CD14-positive monocyte (primary cell): ENCODE results near the gene HAGHL. TPM values are rescaled to one million over a fixed set of nuclear protein-coding genes. Genes with fewer than 3 reads are reported as not detected.

Experiments
- DNase-seq, 3 donors: peaks; one replicate each; pipeline ENCODE4 v3.0.0-alpha.2; 2011 to 2022
- H2AFZ ChIP-seq: 2 replicates; pipeline ENCODE4 v1.6.0; 2012; ENCODE audit warnings: mild to moderate bottlenecking, low read depth, low read length, inconsistent platforms; ENCODE audit not compliant: insufficient read depth, poor library complexity, severe bottlenecking
- H3K27ac ChIP-seq, 2 donors: 1 replicate in 1 of 2; 2 replicates in 1 of 2; pipeline ENCODE4 v1.5.1; 2012 to 2013; ENCODE audit warnings: low read length in 2 of 2, control low read depth in 1 of 2, inconsistent platforms in 1 of 2, low read depth in 1 of 2, mild to moderate bottlenecking in 1 of 2
- H3K27me3 ChIP-seq, 2 donors: one replicate each; pipeline versions ENCODE4 v1.6.0 to v1.6.1; 2011 to 2013; ENCODE audit warnings: low read length in 2 of 2; ENCODE audit not compliant: control insufficient read depth in 2 of 2, insufficient read depth in 2 of 2
- H3K36me3 ChIP-seq, 2 donors: replicated peaks in 1 of 2; 1 replicate in 1 of 2; 2 replicates in 1 of 2; pipeline versions ENCODE4 v1.5.1 to v1.6.1; 2012 to 2013; ENCODE audit warnings: low read length in 2 of 2, control low read depth in 1 of 2, inconsistent platforms in 1 of 2, mild to moderate bottlenecking in 1 of 2; ENCODE audit not compliant: insufficient read depth in 2 of 2, control insufficient read depth in 1 of 2
- H3K4me1 ChIP-seq, 2 donors: 1 replicate in 1 of 2; 2 replicates in 1 of 2; pipeline versions ENCODE4 v1.5.1 to v1.6.1; 2012 to 2013; ENCODE audit warnings: low read length in 2 of 2, control low read depth in 1 of 2, inconsistent platforms in 1 of 2, mild to moderate bottlenecking in 1 of 2, moderate library complexity in 1 of 2; ENCODE audit not compliant: insufficient read depth in 2 of 2, control insufficient read depth in 1 of 2
- H3K4me2 ChIP-seq: replicated peaks from 2 replicates; pipeline ENCODE3; 2012; ENCODE audit warnings: low read length, moderate library complexity, mild to moderate bottlenecking; ENCODE audit not compliant: poor library complexity, severe bottlenecking; ENCODE audit errors: extremely low read depth
- H3K4me3 ChIP-seq, 3 experiments: fragments of 200-600 bp in 1 of 3; sonication (generic) in 1 of 3; replicated peaks in 1 of 3; 1 replicate in 2 of 3; 2 replicates in 1 of 3; pipeline ENCODE4 v1.5.1; 2011 to 2013; ENCODE audit warnings: low read length in 3 of 3, mild to moderate bottlenecking in 3 of 3, control low read depth in 2 of 3, low read depth in 2 of 3, inconsistent platforms in 1 of 3, moderate library complexity in 1 of 3
- H3K79me2 ChIP-seq: 2 replicates; pipeline ENCODE4 v1.6.0; 2012; ENCODE audit warnings: mild to moderate bottlenecking, control low read depth, inconsistent platforms, low read length, moderate library complexity; ENCODE audit not compliant: insufficient read depth
- H3K9ac ChIP-seq: 2 replicates; pipeline ENCODE4 v1.6.0; 2017; ENCODE audit warnings: low read length, mild to moderate bottlenecking; ENCODE audit not compliant: insufficient read depth, poor library complexity, severe bottlenecking
- H3K9me3 ChIP-seq, 2 donors: replicated peaks in 1 of 2; 1 replicate in 1 of 2; 2 replicates in 1 of 2; pipeline versions ENCODE4 v1.5.1 to v1.6.1; 2012 to 2013; ENCODE audit warnings: low read length in 2 of 2, control low read depth in 1 of 2; ENCODE audit not compliant: control insufficient read depth in 1 of 2, insufficient read depth in 1 of 2
- H4K20me1 ChIP-seq: 2 replicates; pipeline ENCODE4 v1.6.0; 2012; ENCODE audit warnings: mild to moderate bottlenecking, low read length, control low read depth, moderate library complexity; ENCODE audit not compliant: insufficient read depth
- H3K27ac Mint-ChIP-seq, 7 donors: one replicate each; pipeline ENCODE4 v1.8.0; 2020; ENCODE audit warnings: mild to moderate bottlenecking in 7 of 7, mixed read lengths in 7 of 7, moderate library complexity in 6 of 7, inconsistent platforms in 2 of 7
- H3K27me3 Mint-ChIP-seq, 3 donors: one replicate each; pipeline ENCODE4 v1.8.0; 2021 to 2022; ENCODE audit warnings: low read depth in 3 of 3, mild to moderate bottlenecking in 3 of 3, mixed read lengths in 3 of 3, moderate library complexity in 3 of 3, inconsistent platforms in 1 of 3
- H3K36me3 Mint-ChIP-seq, 2 donors: one replicate each; pipeline ENCODE4 v1.8.0; 2020; ENCODE audit warnings: mixed read lengths in 2 of 2, inconsistent platforms in 1 of 2, mild to moderate bottlenecking in 1 of 2
- H3K4me1 Mint-ChIP-seq: one replicate; pipeline ENCODE4 v1.8.0; 2020; ENCODE audit warnings: mild to moderate bottlenecking, mixed read lengths
- H3K4me3 Mint-ChIP-seq, 2 donors: one replicate each; pipeline ENCODE4 v1.8.0; 2020; ENCODE audit warnings: mild to moderate bottlenecking in 2 of 2, mixed read lengths in 2 of 2, moderate library complexity in 1 of 2
- H3K9me3 Mint-ChIP-seq, 7 donors: one replicate each; pipeline ENCODE4 v1.8.0; 2020 to 2022; ENCODE audit warnings: mixed read lengths in 7 of 7, mild to moderate bottlenecking in 6 of 7, moderate library complexity in 6 of 7, inconsistent platforms in 2 of 7
- CTCF ChIP-seq: fragments of 200-600 bp; IDR thresholded peaks from one replicate; pipeline ENCODE4 v1.8.0; 2022; ENCODE audit warnings: antibody characterized with exemption, mild to moderate bottlenecking
- WGBS: methylation state at CpG from one replicate; pipeline ENCODE4 v1.1.5; 2013; ENCODE audit warnings: missing lambda C conversion rate; ENCODE audit not compliant: insufficient coverage; 5-methylcytosine and 5-hydroxymethylcytosine counted together
- intact Hi-C, 2 donors: fragments of 100-400 bp; cut with micrococcal nuclease; formaldehyde crosslinking; loops; one replicate each; pipeline versions ENCODE4 v1.15.0 to v1.15.1; 2023
- polyA plus RNA-seq, 3 donors: library from polyadenylated mRNA; depleted of rRNA in 1 of 3; unstranded in 2 of 3; stranded (reverse) in 1 of 3; fragments of 300-500 nt in 2 of 3; fragments of >200 nt in 1 of 3; fragmentation: Illumina TruSeq in 2 of 3; gene quantifications; 1 replicate in 2 of 3; 2 replicates in 1 of 3; pipeline ENCODE4 v1.2.3, GENCODE V29; 2012 to 2021

HAGHL gene
- polyA plus RNA-seq, 3 donors: 0.60 to 8.9 (median 1.5) TPM

GRCh38 chr16:764184-764750 lies 37.4 kb downstream of the HAGHL start:
- intact Hi-C loops: no loop called here
- no peak overlapping the region for H3K9ac ChIP-seq
- no peak for TF ChIP-seq CTCF
- H3K4me1 Mint-ChIP-seq: no peaks in the 10 kb centered on the region
- H3K9me3 Mint-ChIP-seq: no peaks in the 10 kb centered on the region
- H3K27me3 ChIP-seq: peaks cover 0 to 2% of the 10 kb centered on the region in 2 donors
- H3K27ac ChIP-seq: no peak overlapping the region
- H3K36me3 ChIP-seq: no peaks in the 10 kb centered on the region
- H3K4me2 ChIP-seq: no peak overlapping the region
- no peaks in the 10 kb centered on the region for H3K79me2 ChIP-seq
- H3K27me3 Mint-ChIP-seq: peaks cover 0 to 10% (median 1%) of the 10 kb centered on the region in 3 donors
- no peak overlapping the region for H3K4me3 Mint-ChIP-seq
- no peak overlapping the region for H2AFZ ChIP-seq
- DNase-seq: no peak
- 87% methylated on average over 8 of the region's 20 CpGs for WGBS
- H3K4me1 ChIP-seq: no peaks in the 10 kb centered on the region
- no peaks in the 10 kb centered on the region for H3K36me3 Mint-ChIP-seq
- no peaks in the 10 kb centered on the region for H3K9me3 ChIP-seq
- no peak overlapping the region for H3K4me3 ChIP-seq
- no peaks in the 10 kb centered on the region for H4K20me1 ChIP-seq
- H3K27ac Mint-ChIP-seq: no peak overlapping the region

- no peaks in the 10 kb centered on the region for H3K4me1 ChIP-seq
- no peak overlapping the region for H3K4me3 ChIP-seq
- H3K4me2 ChIP-seq: no peak overlapping the region
- Mint-ChIP-seq H3K9me3 (no peaks in the 10 kb centered on the region), H3K27me3 (peaks cover 0 to 11% (median 1%) of the 10 kb centered on the region in 3 donors), H3K4me1 (no peaks in the 10 kb centered on the region), H3K27ac (peak overlapping the region in 1 of 7 donors; percentile 77), H3K36me3 (no peaks in the 10 kb centered on the region), H3K4me3 (no peak overlapping the region)
- no peak overlapping the region for H3K27ac ChIP-seq
- no peak for TF ChIP-seq CTCF
- H3K9ac ChIP-seq: no peak overlapping the region
- H3K27me3 ChIP-seq: peaks cover 0 to 2% of the 10 kb centered on the region in 2 donors
- H2AFZ ChIP-seq: no peak overlapping the region
- no peaks in the 10 kb centered on the region for H3K79me2 ChIP-seq
- WGBS: 95% methylated on average over 34 of the region's 38 CpGs
- H3K9me3 ChIP-seq: no peaks in the 10 kb centered on the region
- no peaks in the 10 kb centered on the region for H4K20me1 ChIP-seq
- intact Hi-C loops: no loop called here
- no peak for DNase-seq
- no peaks in the 10 kb centered on the region for H3K36me3 ChIP-seq
Observed at GRCh38 chr16:764848-765487, 38.1 kb downstream of the HAGHL start.
